HT-29 (cell line): ENCODE data around the gene HSBP1L1. TPM values are rescaled to one million over a fixed set of nuclear protein-coding genes. Genes with fewer than 3 reads are reported as not detected.

ENCODE experiments used
- total RNA-seq: library from RNA; depleted of rRNA; stranded (reverse); fragments of >200 nt; shearing (Covaris generic); gene quantifications from 2 replicates; pipeline ENCODE4 v1.2.3, GENCODE V29; 2014; rRNA removed

The HSBP1L1 gene
- total RNA-seq, 1 experiment from 2014 or later: 43.6 TPM

Other genes with a start within 250 kb of the HSBP1L1 start
- gene KCNG2, start 166.7 kb upstream of the HSBP1L1 start, total RNA-seq: not detected in 2 replicates
- gene SLC66A2, start 13.0 kb upstream of the HSBP1L1 start, total RNA-seq: 37.4 and 41.9 TPM in 2 replicates
- gene TXNL4A, start 23.9 kb downstream of the HSBP1L1 start, total RNA-seq: 63.4 and 70.8 TPM in 2 replicates
- gene RBFA, start 69.8 kb downstream of the HSBP1L1 start, total RNA-seq: 20.2 and 36.8 TPM in 2 replicates
- gene ADNP2, start 144.6 kb downstream of the HSBP1L1 start, total RNA-seq: 14.8 and 17.3 TPM in 2 replicates